Mesothelial cell of epicardium (in vitro differentiated cells): ENCODE measurements around the gene ATPAF1. TPM values are rescaled to one million over a fixed set of nuclear protein-coding genes. Genes with fewer than 3 reads are reported as not detected.
A peak's percentile ranks its signal among the peaks of the same experiment; 100 is the strongest.

Experiments
- DNase-seq, 2 experiments: peaks; one replicate each; pipeline ENCODE4 v3.0.0; 2021; ENCODE audit warnings: low spot score in 2 of 2; ENCODE audit not compliant: unreplicated experiment in 2 of 2
- H3K27ac Mint-ChIP-seq: 2 replicates; pipeline ENCODE4 v1.8.0; 2021; ENCODE audit warnings: mixed read lengths
- H3K27me3 Mint-ChIP-seq: 2 replicates; pipeline ENCODE4 v1.8.0; 2021; ENCODE audit warnings: low read depth, mixed read lengths
- H3K36me3 Mint-ChIP-seq: 2 replicates; pipeline ENCODE4 v1.8.0; 2021; ENCODE audit warnings: mixed read lengths
- H3K4me1 Mint-ChIP-seq: 2 replicates; pipeline ENCODE4 v1.8.0; 2021; ENCODE audit warnings: mixed read lengths
- H3K4me3 Mint-ChIP-seq: 2 replicates; pipeline ENCODE4 v1.8.0; 2021; ENCODE audit warnings: mild to moderate bottlenecking, moderate library complexity, mixed read lengths
- H3K9me3 Mint-ChIP-seq: 2 replicates; pipeline ENCODE4 v1.8.0; 2021; ENCODE audit warnings: mixed read lengths
- CTCF ChIP-seq: fragments of 200-600 bp; sonication (generic); IDR thresholded peaks from one replicate; pipeline ENCODE4 v1.5.0; 2021; ENCODE audit warnings: antibody characterized with exemption; ENCODE audit not compliant: unreplicated experiment
- total RNA-seq: library from RNA; stranded (reverse); gene quantifications from 3 replicates; pipeline ENCODE4 v1.2.1, GENCODE V29; 2021

Gene ATPAF1
- total RNA-seq, 1 donor from 2014 or later, result 38.4 TPM

GRCh38 chr1:46691997-46692790 is 24.0 kb upstream of the ATPAF1 start:
- Mint-ChIP-seq H3K36me3 (peaks cover 21% of the 10 kb centered on the region), H3K9me3 (peaks cover 5% of the 10 kb centered on the region), H3K4me1 (peaks cover 63% of the 10 kb centered on the region), H3K4me3 (no peak overlapping the region), H3K27ac (peak overlapping the region; percentile 45), H3K27me3 (no peaks in the 10 kb centered on the region)
- peak in 1 of 2 experiments; percentile 65 for DNase-seq
- TF ChIP-seq CTCF, result peak; percentile 16

- no peak for DNase-seq
- H3K9me3 Mint-ChIP-seq, result peaks cover 5% of the 10 kb centered on the region
- H3K27me3 Mint-ChIP-seq, result no peaks in the 10 kb centered on the region
- H3K36me3 Mint-ChIP-seq, result peaks cover 20% of the 10 kb centered on the region
- peaks cover 75% of the 10 kb centered on the region for H3K4me1 Mint-ChIP-seq
- no peak overlapping the region for H3K27ac Mint-ChIP-seq
- H3K4me3 Mint-ChIP-seq, result no peak overlapping the region
- TF ChIP-seq CTCF, result no peak
These were observed 22.8 kb upstream of the ATPAF1 start for GRCh38 chr1:46690931-46691421.

DNA sequence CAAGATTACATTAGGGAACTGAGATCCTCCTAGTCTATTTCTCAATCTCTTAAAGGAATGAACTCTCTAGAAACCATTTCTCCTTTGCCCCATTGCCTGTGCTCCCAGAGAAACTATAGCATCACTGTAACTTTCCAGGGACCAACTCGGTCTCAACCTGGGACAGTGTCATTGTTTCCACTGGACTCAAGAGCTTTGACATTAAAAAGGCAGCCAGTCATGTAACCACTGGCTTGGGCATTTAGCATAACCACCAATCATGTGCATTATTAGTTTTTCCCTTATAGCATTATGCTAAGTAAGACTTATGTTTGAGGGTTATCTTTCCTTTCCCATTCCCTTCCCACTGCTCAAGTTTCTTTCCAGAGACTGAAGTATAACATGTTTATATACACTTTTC is 21.7 kb upstream of the ATPAF1 start:
- no peak overlapping the region for H3K4me3 Mint-ChIP-seq
- peak overlapping the region; percentile 90 for H3K27ac Mint-ChIP-seq
- TF ChIP-seq CTCF, result no peak
- H3K36me3 Mint-ChIP-seq, result peaks cover 10% of the 10 kb centered on the region
- H3K4me1 Mint-ChIP-seq, result peaks cover 79% of the 10 kb centered on the region
- no peaks in the 10 kb centered on the region for H3K27me3 Mint-ChIP-seq
- H3K9me3 Mint-ChIP-seq, result no peaks in the 10 kb centered on the region
- no peak for DNase-seq

- no peak for TF ChIP-seq CTCF
- H3K27me3 Mint-ChIP-seq, result no peaks in the 10 kb centered on the region
- H3K9me3 Mint-ChIP-seq, result no peaks in the 10 kb centered on the region
- no peak for DNase-seq
- H3K36me3 Mint-ChIP-seq, result peaks cover 12% of the 10 kb centered on the region
- no peak overlapping the region for H3K4me3 Mint-ChIP-seq
- peaks cover 79% of the 10 kb centered on the region for H3K4me1 Mint-ChIP-seq
- peak overlapping the region; percentile 90 for H3K27ac Mint-ChIP-seq
These were observed 21.2 kb upstream of the ATPAF1 start for GRCh38 chr1:46689356-46689755.

DNA sequence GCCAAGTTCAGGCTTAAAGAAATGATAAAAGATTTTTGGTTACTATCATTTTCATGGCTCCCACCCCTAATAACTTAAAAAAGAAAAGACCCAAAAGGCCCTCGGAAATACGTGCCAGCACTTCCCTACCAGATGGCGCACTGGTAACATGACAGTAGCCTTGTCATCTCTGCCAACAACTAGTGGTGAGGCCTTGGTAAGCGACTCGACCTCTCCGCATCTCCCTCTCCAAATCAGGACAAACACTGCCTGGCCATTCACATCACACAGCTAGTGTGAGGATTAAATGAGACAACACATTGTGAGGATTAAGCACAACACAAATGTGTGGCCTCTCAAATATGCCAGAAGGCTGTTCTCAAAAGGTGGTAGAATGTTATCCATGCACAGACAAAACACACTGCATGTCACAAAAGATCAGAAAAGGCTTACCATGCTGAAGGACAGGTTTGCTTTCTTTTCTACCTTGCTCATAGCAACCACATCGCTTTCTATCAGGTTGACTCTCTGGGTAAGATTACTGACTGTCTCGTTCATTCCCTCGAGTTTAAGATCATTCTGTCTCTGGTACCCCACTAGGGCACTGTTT is 19.9 kb upstream of the ATPAF1 start:
- no peaks in the 10 kb centered on the region for H3K27me3 Mint-ChIP-seq
- H3K27ac Mint-ChIP-seq, result peak overlapping the region; percentile 90
- no peaks in the 10 kb centered on the region for H3K9me3 Mint-ChIP-seq
- DNase-seq, result no peak
- no peak for TF ChIP-seq CTCF
- peaks cover 72% of the 10 kb centered on the region for H3K4me1 Mint-ChIP-seq
- H3K4me3 Mint-ChIP-seq, result peak overlapping the region; percentile 2
- H3K36me3 Mint-ChIP-seq, result peaks cover 22% of the 10 kb centered on the region
